ENCODE measurements around the gene SDK2.

- no peak for TF ChIP-seq CTCF (IDR thresholded peaks at IDR 0.05; ENCODE audit: low read length)
- no peak for TF ChIP-seq EZH2phosphoT487 (IDR thresholded peaks at IDR 0.05; ENCODE audit: low read length)
- no peak for TF ChIP-seq EZH2 (optimal IDR thresholded peaks at IDR 0.05; ENCODE audit: low read depth, low read length)
Measured at GRCh38 chr17:73447319-73447718, 196.9 kb downstream of the SDK2 start.

Measured in MM.1S (cell line).